Measurements from ENCODE around the gene FAM24B. TPM values are rescaled to one million over a fixed set of nuclear protein-coding genes. Genes with fewer than 3 reads are reported as not detected.

Gene FAM24B
- total RNA-seq, 4 donors from 2014 or later = 3.7 to 7.1 (median 4.9) TPM; not detected in 1

GRCh38 chr10:122849090-122849489, 30.3 kb downstream of the FAM24B start:
- H3K27ac ChIP-seq = no peak overlapping the region
- no peak for DNase-seq
- intact Hi-C loops (cut with DNase I; ENCODE audit: low total_unique reads) = no loop called here
- no peaks in the 10 kb centered on the region for H3K4me1 ChIP-seq
- TF ChIP-seq EP300 (IDR thresholded peaks at IDR 0.05; ENCODE audit: low read depth) (no peak), CTCF (IDR thresholded peaks at IDR 0.05) (no peak), POLR2A (IDR thresholded peaks at IDR 0.05) (no peak), POLR2AphosphoS5 (IDR thresholded peaks at IDR 0.05) (no peak)
- H3K9me3 ChIP-seq = no peaks in the 10 kb centered on the region
- WGBS, 2 donors (ENCODE audit: low coverage in 1 of 2) = 85 to 95% methylated on average over 2 of the region's 2 CpGs
- in situ Hi-C loops (cut with MboI; ENCODE audit: low pct_ligation_motif_present in 1 of 4, low pct_unique_long_range_greater_than_20kb in 1 of 4, low sequenced_read_pairs in 3 of 4) = no loop called here
- H3K36me3 ChIP-seq = no peaks in the 10 kb centered on the region
- H3K27me3 ChIP-seq = no peaks in the 10 kb centered on the region
- H3K4me3 ChIP-seq = no peak overlapping the region

DNA sequence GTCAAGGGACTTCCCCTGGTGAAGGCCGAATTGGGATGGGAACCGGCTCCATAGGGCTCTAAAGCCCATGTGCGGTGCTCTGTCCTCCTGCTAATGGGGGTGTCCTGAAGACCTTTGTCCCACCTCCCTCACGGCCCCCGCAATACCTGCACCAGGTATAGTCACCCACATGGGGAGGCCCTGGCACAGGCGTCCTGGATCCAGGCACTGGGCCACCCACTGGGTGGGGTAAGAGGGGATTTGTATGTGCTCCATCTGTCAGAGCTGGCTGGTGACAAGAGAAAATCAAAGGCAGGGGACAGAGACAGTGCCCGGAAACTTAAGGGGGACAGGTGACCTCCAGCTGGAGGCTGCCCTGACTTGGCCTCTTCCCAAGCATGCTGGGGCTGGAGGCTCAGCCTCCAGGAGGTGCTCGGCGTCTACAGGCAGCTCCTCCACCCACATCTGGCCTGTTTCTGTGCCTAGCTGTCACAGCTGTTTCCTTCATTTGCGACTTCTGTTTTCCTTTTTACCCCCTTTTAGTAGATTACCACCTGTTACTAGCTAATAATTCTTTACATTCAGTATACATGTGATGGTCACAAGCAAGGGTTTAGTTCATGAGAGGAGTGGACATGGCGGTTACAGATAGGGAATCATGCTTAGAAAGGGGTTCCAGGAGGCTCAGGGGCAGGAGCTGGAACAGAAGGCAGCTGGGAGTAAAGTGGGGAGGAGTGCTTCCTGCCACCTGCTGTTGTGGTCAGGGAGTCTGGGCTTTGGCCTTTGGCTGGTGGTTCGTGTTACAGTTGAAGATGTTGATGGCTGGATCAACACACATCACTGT, 31.4 kb downstream of the FAM24B start:
- Histone ChIP-seq H3K9me3 (no peaks in the 10 kb centered on the region), H3K4me1 (no peaks in the 10 kb centered on the region), H3K27me3 (no peaks in the 10 kb centered on the region), H3K4me3 (no peak overlapping the region), H3K27ac (no peak overlapping the region), H3K36me3 (no peaks in the 10 kb centered on the region)
- in situ Hi-C loops (cut with MboI; ENCODE audit: low pct_ligation_motif_present in 1 of 4, low pct_unique_long_range_greater_than_20kb in 1 of 4, low sequenced_read_pairs in 3 of 4) (no loop called here), intact Hi-C loops (cut with DNase I; ENCODE audit: low total_unique reads) (no loop called here)
- no peak for DNase-seq
- TF ChIP-seq POLR2AphosphoS5 (IDR thresholded peaks at IDR 0.05) (no peak), EP300 (IDR thresholded peaks at IDR 0.05; ENCODE audit: low read depth) (no peak), POLR2A (IDR thresholded peaks at IDR 0.05) (no peak), CTCF (IDR thresholded peaks at IDR 0.05) (no peak)
- WGBS, 2 donors (ENCODE audit: low coverage in 1 of 2) = 77 to 84% methylated on average over 4 to 12 of the region's 12 CpGs

DNA sequence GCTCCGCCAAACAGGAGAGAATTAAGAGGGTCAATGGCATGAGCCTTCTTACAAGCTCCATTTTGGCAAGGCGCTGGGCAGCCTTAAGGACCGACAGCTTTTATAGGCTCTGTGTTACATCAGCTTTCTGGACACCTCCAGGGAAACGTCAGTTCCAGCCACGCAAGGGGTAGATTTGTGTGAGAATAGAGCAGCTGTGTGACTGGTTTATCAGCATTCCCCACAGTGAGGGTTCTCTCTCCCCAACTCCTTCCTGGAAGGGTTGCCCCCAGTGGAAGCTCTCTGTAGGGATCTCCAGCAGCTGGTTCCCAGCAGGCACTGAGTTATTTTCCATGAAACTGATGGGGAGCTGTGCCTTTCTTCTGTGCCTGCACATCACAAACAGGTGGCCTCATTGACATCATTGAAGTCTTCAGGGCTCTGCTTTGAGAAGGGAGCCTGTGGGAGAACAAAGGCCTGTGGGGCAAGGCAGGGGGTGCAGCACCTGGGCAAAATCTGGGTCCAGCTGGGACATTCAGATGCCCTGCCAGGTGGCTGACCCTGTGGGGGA, 33.5 kb downstream of the FAM24B start, which contains the start of gene CUZD1:
TSS of gene CUZD1 (minus strand) at position 75 of the 550 bp plus-strand sequence. CDS start at position 61, 14 bp downstream.
- H3K4me3 ChIP-seq = no peak within 1 kb of the TSS
- H3K4me1 ChIP-seq = no peaks in the 10 kb centered on the region
- H3K9me3 ChIP-seq = no peaks in the 10 kb centered on the region
- no peak within 1 kb of the TSS for H3K27ac ChIP-seq
- no peaks in the 10 kb centered on the region for H3K27me3 ChIP-seq
- WGBS, 2 donors (ENCODE audit: low coverage in 1 of 2) = 76% methylated on average over 5 of the region's 5 CpGs; no CpG with 5 or more reads in 1 of the 2 donors
- TF ChIP-seq CTCF (IDR thresholded peaks at IDR 0.05) (no peak), POLR2A (IDR thresholded peaks at IDR 0.05) (no peak), EP300 (IDR thresholded peaks at IDR 0.05; ENCODE audit: low read depth) (no peak), POLR2AphosphoS5 (IDR thresholded peaks at IDR 0.05) (no peak)
- in situ Hi-C loops (cut with MboI; ENCODE audit: low pct_ligation_motif_present in 1 of 4, low pct_unique_long_range_greater_than_20kb in 1 of 4, low sequenced_read_pairs in 3 of 4) (no loop called here), intact Hi-C loops (cut with DNase I; ENCODE audit: low total_unique reads) (loop anchor here (1.0 kb wide), 1 partner anchor 19 kb away; no protein-coding TSS in a partner anchor)
- H3K36me3 ChIP-seq = no peaks in the 10 kb centered on the region
- no peak for DNase-seq

DNA sequence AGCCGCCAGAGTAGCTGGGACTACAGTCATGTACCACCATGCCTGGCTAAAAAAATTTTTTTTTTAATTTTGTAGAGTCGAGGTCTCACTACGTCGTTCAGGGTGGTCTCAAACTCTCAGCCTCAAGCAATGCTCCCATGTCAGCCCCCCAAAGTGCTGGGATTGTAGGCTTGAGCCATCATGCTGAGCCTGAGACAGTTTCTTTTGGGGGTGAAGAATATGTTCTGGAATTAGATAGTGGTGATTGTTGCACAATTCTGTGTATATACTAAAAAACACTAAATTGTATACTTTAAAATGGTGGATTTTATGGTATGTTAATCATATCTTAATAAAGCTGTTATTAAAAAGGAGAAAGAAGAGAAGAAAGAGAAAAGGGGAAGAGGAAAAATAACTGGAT, 35.2 kb downstream of the FAM24B start:
- no peak for DNase-seq
- in situ Hi-C loops (cut with MboI; ENCODE audit: low pct_ligation_motif_present in 1 of 4, low pct_unique_long_range_greater_than_20kb in 1 of 4, low sequenced_read_pairs in 3 of 4) = no loop called here

More for the DNA sequence above, 35.2 kb downstream of the FAM24B start:
- Histone ChIP-seq H3K9me3 (no peaks in the 10 kb centered on the region), H3K27ac (no peak overlapping the region), H3K36me3 (no peaks in the 10 kb centered on the region), H3K4me1 (no peaks in the 10 kb centered on the region), H3K27me3 (no peaks in the 10 kb centered on the region), H3K4me3 (no peak overlapping the region)
- intact Hi-C loops (cut with DNase I; ENCODE audit: low total_unique reads) = no loop called here
- 67 to 93% methylated on average over 1 to 4 of the region's 4 CpGs for WGBS, 2 donors (ENCODE audit: low coverage in 1 of 2)
- no peak for TF ChIP-seq EP300 (IDR thresholded peaks at IDR 0.05; ENCODE audit: low read depth)
- TF ChIP-seq POLR2AphosphoS5 (IDR thresholded peaks at IDR 0.05) = no peak
- TF ChIP-seq POLR2A (IDR thresholded peaks at IDR 0.05) = no peak
- no peak for TF ChIP-seq CTCF (IDR thresholded peaks at IDR 0.05)

Data from transverse colon (tissue), 4 donors.